Measurements from ENCODE around the gene ENOX1. TPM values are rescaled to one million over a fixed set of nuclear protein-coding genes. Genes with fewer than 3 reads are reported as not detected.
A peak's percentile ranks its signal among the peaks of the same experiment; 100 is the strongest.

The ENOX1 gene
- total RNA-seq, 1 donor from 2014 or later: 19.3 TPM

DNA sequence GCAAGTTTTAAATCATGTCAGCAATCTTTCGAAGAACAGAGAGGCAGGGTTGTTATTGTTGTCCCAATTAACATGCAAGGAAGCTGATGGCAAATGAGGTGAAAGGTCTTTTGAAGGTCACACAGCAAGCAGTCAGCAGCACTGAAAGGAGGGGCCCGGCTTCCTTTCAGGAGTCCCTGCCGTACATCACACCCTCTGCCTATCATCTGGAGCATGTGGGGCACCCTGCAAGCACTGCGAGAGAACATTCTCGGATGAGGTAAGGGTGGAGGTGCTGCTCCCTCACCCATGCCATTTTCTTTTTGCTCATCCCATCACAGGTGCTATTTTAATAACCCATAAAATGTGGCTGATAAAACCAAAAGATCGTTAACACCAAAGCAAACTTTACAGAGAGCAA lies 111.2 kb downstream of the ENOX1 start:
- no peak for DNase-seq (ENCODE audit: low spot score)

DNA sequence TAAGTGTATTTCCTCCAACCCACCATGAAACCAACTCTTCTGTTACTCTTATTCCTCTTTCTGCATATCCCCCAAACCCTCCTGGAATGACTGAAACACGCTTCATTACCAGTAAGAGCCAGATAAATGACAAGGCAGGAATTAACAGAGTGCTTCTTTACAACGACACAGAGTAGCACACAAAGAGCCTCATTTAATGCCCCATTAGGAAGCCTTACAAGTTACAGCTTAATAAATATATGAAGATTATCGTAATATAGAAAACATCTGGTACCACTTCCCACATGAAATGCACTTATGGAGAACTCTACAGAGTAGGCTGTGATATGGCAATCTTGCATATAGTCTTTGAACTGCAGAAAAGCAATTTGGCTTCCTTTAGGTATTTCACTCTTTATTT lies 116.8 kb downstream of the ENOX1 start:
- no peak for DNase-seq (ENCODE audit: low spot score)

DNA sequence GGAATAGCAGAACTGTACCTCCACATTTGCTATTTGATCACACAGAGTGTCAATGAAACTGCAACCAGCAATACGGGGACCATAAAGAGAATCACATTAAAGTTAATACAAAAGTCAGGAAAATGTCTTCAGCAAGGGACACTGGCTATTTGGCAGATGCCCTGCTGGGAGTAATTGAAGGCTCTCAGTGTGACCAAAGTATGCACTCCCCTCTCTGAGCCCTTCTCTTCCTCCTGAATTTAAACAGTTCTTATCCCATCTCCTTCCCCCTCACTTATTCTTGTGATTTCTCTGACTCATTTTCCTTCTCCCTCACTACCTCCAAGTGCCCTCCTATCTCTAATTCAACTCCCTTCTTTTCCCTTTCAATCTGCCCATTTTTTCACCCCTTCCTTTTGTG lies 117.7 kb downstream of the ENOX1 start:
- no peak for DNase-seq (ENCODE audit: low spot score)

DNA sequence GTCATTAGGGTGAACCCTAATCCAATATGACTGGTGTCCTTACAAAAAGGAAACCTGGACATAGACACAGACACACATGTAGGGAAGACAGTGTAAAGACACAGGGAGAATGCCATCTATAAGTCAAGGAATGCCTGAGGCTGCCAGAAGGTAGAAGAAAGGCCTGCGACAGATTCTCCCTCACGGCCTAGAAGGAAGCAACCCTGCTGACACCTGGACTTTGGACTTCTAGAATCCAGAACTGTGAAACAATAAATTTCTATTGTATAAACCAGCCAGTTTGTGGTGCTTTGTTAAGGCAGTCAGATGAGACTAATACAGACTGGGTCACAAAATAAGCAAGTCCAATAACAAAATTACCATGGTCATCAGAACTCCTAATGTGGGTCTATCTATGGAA lies 120.4 kb downstream of the ENOX1 start:
- DNase-seq (ENCODE audit: low spot score): no peak

DNA sequence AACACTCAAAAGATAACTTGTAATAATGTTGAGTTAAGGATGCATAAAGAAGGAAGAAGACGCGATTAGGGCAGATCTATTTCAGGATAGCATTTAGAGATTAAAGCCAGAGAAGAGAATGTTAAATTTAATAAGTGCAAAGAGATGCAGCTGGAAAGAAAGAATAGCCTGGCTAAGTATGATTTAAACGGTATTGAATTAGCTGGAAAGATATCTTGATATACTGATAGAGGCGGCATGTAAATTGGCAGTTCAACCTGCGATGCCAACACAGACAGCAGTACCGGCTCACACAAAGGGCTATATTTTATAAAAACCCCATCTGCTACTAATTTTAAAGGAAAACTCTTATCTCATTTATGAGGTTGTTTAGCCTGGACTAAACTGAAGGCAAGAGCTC lies 121.4 kb downstream of the ENOX1 start:
- no peak for DNase-seq (ENCODE audit: low spot score)

DNA sequence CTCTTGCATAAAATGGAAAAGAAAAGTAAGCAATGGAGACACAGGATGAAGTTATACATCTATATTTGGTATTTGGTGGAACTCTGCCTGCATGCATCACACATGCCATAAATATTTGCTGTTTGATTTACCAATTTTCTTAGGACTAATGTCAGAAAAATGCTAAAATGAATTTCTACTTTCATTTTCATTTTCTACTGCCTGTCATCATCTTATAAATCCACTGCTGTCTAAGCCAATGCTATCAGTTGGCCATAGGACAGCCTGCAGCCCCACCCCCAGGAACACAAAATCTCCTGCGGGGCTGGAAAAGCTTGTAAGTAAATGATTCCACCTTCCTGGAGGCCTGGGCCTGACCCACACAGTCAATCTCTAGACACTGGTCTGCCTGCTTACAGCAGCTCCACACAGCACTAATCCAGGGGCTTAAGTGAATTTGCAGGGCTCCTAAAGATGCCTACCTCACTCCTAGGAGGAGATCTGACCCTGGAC lies 122.0 kb downstream of the ENOX1 start:
- DNase-seq (ENCODE audit: low spot score): peak; percentile 91

DNA sequence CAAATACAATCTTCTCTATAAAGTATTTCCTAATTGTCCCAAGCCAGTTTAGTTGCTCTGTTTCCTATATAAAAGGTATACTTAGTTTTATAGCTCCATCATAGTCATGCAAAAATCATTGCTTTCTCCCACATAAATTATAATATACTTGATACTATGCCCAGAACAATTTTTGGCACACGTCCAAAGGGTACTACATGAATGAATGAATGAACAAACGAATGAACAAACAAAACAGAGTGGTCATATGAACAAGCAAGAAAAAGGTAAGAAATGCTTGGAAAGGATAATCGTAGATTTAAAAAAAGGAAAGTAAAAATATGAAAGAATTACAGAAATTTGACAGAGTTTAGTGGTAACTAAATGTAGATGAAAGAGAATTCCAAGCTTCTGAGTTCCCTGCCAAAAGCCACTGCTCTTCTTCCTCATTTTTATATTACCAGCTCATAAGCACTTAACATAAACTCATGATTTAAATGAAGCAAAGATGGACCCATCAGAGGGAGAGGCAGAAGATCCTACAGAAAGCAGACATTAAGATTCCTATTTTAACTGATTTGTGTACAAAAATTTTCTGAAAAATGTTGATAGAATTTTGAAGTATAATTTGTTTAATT lies 123.2 kb downstream of the ENOX1 start:
- peak; percentile 65 for DNase-seq (ENCODE audit: low spot score)

DNA sequence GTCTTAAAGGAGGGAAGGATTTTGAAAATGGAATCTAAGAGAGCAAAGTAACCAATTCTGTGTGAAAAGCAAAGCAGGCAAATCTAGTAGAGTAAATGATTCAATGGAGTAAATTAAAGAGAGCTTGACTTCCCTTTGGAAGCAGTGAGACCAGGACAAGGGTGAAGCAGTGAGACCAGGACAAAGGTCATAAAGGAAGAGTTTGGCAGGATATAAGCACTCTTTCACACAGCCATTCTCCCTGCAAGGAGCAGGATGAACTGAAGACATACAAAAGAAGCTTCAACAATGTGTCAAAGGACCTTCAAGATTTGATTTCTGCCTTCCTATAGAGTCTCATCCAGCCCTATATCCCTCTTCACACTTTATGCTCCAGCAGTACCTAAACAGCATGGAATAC lies 123.8 kb downstream of the ENOX1 start:
- no peak for DNase-seq (ENCODE audit: low spot score)

DNA sequence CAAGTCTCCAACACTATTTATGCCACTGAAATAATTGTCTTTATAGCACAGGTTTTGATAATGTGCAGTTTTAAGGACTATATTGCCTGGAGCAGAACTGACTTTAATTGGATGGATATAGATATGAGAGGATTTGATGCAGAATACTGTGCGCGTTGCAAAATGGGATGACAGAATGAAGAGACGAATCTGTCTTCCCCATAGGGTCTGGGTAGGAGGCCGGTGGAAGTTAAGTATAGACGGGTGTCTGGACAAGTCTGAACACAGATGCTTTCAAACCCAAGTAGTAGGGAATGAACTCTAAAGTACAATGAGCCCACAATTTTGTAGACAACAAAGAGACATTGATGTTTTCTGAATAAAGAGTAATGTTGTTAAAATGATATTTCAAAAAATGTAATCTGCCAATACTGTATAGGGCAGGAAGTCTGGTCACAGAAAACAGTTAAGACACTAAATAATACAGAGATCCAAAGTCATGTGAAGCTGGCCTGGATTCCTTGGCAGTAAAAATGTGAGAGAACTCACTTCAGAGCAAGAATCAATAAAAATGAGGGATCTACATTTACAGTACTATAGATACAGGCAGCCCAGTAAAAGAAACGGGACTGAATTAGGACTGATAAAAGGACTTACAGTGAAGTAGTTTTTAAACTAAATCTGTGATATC lies 125.5 kb downstream of the ENOX1 start:
- DNase-seq (ENCODE audit: low spot score): no peak

DNA sequence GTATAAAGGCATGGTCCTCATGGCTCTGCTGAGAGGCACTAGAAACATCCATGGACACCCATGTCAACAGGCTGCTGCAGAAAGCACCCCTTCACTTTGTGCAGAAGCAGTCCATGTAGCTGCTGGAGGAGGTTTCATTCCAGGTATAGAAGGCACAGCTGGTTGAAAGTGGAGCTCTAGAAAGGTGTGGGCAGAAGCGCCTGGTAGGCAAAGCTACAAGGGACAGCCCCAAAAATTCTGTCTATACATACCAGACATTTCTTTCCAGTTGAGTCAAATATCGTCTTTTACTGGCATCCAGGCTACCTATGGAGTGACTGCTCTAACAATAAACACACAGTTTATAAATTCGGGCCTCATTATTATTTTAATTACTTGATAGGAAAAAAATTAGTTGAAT lies 129.3 kb downstream of the ENOX1 start:
- no peak for DNase-seq (ENCODE audit: low spot score)

DNA sequence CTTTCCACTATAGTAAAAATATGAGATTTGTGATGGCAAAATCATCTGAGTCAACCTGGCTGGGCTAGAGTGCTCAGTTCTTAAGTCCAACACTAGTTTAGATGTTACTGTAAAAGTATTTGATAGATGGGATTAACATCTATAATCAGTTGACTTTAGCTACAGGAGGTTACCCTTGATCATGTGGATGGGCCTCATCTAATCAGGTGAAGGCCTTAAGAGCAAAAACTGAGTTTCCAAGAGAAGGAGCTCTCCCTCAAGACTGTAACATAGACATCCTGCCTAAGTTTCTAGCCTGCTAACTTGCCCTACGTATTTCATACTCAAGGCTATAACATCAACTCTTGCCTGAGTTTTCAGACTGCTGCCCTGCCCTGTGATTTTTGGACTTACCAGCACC lies 132.8 kb downstream of the ENOX1 start:
- no peak for DNase-seq (ENCODE audit: low spot score)

DNA sequence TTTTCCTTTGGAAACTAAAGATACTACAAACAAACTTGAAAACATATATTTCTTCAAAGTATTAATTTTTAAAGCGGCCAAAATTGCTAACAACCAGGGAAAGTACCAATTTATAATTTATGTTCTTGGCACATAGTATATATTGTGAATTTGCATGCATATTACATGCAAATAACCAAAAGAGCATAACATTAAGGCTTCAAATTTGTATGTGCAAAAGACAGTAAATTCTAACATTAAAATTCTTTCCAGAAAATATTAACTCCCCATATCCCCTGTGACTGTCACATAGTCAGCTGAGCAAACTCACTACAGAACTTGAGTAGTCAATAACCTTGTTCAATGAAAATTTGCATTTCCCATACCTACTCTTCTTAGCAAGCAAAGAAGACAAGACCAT lies 133.4 kb downstream of the ENOX1 start:
- no peak for DNase-seq (ENCODE audit: low spot score)

DNA sequence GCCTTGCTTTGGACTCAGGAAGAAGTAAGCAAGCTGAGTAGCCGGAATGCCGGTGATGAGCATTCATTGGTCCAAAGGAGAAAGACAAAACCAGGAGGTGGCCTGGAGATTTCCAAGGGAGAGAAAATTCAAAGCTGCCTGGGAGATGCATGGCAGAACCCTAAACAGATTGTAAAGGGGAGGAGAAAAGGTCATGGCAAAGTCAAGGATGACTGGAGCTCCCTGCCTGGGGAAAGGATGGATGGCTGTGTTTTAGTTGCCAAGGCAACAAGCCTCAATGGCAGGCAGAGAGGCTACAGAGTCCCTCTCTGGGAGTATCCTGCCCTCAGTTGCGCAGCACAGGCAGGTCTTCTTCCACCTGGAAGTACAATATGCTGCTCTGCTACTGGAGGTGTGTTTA lies 134.0 kb downstream of the ENOX1 start:
- no peak for DNase-seq (ENCODE audit: low spot score)

DNA sequence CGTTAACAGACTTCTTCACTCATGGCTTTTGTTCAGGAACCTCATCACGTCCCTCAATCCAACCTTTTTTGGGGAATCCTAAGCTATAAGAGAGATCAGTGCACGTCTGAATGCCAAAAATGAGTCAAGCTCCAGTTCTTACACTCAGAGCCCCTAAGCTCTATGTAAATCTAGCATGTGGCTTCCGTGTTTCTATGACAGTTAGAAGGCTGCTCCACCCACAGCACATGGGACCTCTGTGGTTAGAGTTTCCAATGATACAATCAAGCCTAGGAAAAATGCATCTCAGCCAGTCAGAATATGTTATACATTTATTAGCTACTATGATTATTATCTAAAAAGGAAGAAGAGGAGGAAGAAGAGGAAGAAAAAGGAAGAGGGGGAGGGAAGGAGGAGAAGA lies 135.9 kb downstream of the ENOX1 start:
- no peak for DNase-seq (ENCODE audit: low spot score)

DNA sequence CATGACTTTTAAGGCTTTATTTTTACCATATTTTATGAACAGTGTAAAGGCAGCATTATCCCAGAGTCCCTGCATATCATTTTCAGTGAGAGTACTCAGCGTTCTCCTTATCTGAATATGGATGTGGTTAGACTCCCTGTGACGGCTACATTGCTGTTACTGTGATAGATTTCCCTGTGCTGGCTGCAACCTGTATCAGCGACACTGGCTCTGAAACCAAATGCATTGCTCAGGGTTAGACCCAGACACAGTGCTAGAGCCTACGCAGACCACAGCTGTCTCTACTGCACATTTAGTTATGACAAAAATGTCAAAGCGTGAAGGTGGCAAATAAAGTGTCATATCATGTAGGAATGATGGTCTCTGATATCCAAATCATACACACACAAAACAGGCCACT lies 138.0 kb downstream of the ENOX1 start:
- no peak for DNase-seq (ENCODE audit: low spot score)

DNA sequence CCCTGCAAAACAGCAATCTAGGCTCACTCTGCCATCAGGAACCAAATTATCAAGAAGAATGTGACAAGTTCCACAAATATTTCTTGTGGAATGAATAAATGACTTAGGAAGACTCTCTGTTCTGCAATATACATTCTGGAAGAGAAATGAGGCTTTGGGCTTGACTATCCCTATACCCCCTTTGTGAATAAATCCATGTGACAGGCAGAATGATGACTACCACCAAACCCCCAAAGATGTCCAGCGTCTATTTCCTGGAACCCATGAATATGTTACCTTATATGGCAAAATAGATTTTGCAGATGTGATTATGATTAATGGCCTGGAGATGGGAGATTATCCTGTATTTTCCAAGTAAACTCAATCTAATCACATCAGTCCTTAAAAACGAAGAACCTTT lies 139.3 kb downstream of the ENOX1 start:
- DNase-seq (ENCODE audit: low spot score): no peak

DNA sequence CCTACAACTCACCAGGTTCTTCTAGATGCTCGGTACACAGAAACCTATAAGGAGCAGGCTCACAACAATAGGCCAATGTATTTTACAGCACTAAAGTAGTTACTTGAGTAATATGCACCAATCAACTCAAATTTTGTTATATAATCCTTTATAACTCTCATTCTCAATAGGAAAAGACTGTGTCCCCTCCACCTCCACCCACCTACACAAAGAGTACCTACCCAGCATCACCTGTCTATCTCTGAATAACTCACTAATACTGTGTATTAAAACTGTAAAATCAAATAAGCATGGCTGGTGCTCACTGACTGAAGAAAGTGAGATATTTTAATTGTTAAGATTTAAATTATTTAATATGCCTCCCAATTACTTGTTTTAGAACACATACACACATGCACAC lies 146.3 kb downstream of the ENOX1 start:
- no peak for DNase-seq (ENCODE audit: low spot score)

DNA sequence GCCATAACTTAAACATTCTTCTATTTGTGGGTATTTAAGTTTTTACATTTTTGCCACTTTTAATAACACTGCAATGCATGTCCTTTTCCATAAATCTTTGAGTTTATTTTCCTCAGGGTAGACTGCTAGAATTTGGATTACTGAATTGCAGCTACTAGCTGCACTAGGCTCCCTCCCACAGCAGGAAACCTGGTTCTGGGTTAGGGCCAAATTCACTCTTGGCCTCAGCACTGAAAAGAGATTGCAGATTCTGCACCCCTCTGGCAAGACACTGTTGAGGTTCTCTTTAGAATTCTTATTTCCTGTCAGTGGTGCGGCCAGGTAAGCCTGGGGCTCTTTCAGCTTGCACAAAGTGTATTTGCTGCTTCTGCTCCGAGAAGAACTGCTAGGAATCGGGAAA lies 155.7 kb downstream of the ENOX1 start:
- DNase-seq (ENCODE audit: low spot score): no peak

DNA sequence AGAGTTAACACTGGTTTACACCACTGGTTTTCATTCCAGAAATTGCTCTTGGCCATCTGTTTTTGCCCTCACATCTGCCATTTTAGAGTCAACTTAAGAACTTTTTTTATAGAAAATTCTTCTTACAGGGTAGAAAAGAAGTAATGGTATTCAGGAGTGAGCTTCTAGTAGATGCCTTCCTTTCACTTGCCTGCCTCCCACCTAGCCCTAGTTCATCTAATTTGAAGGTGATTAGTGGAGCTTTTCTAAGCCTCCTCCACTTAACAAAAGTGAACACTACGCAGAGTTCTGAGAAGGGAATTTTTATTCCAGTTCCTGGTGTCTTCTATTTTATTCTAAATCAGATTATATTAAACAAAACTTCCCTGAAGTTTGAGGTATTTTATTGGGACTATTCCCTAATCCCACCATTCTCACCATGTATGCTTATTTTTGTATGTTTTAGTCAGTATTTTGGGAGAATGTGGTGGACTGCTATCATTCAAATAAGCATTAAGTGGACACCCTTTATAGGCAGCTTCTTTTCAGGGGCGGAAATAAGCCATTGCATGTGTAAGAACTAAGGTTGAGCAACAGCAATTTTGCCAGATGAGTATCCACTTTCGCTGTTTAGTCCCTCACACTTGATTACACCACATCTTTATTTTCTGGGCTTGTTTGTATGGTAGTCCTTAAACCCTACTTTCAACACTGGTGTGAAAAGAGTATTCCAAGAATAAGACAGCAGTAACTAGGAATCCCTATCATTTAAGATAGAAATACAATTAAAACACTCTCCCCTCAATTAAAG lies 156.9 kb downstream of the ENOX1 start:
- DNase-seq (ENCODE audit: low spot score): no peak

DNA sequence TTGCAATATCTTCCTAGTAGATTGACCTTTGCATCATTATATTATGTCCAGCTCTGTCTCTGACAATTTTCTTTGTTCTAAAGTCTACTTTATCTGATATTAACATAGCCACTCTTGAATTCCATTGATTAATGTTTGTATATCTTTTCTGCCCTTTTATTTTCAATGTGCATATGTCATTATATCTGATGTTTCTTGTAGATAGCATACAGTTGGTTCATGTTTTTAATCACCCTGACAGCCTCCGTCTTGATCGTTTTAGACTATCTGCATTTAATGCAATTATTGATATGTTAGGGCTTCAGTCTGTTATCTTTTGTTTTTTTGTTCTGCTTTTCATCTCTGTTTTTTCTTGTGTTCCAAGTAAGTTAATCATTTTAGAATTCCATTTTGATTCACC lies 159.8 kb downstream of the ENOX1 start:
- no peak for DNase-seq (ENCODE audit: low spot score)

DNA sequence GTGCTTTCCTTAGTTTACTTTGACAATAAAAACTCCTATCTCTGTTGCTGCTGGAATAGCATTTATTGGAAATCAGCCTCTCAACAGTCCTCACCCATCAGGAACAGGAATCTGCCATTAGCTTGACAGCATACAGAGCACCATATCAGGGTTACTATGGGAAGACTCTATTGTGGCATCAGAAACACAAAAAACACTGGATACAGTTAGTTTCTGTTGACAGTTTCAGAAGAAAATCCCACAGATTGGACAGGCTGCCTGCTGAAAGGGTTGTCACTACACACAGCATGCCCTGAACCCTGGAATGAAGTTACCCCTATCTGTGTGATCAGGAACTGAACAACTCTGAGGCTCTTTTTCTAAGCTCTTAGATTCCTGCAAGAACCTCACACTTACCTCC lies 172.7 kb downstream of the ENOX1 start:
- DNase-seq (ENCODE audit: low spot score): no peak

DNA sequence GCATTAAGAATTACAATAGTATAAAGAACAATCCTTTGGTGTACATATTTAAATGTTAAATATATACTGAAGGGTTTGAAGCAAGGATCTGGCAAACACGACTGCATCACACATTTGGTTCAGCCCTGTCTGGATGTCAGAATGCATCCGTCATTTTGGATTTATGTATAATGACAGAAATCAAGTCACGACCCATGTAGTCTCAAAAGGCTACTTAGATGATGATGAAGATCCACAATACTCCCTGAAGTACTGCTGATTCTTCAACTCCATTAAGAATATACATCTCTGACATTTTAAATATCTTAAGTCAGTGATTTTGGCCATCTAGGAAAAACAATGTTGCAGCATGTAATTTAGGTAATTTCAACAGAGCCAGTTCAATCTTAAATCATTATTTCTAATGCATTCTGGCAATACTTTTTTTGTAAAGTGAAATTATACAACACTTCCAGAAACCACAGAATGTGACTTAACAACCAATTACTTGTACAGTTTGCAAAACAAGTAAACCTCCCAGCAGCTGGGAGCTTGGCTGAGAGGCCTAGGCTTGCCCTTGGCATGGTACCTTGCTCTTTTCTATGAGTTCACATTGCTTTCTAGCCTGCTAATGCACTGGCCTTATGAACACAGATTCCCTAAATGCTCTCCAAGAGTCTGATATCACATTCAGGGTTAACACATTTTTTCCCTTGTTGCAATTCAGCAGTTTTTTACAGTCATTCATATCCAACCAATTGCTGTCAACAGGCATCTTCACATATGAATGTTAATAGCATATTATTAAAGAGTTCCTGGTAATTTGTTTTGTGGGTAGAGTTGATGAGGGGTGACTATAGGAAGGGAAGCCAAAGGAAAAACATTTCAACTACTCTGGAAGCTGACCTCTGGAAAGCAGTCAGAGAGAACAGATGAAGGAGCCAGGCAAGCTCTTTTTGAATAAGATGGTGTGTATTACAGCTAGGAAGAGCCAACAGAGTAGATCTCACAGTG lies 175.2 kb downstream of the ENOX1 start:
- peak; percentile 20 for DNase-seq (ENCODE audit: low spot score)
